Epidermal melanocyte (primary cell): ENCODE results near the gene PRKCE.

Experiments used
- DNase-seq: peaks from one replicate; pipeline ENCODE4 v3.0.0; 2011; ENCODE audit warnings: low spot score; ENCODE audit not compliant: insufficient read length

PRKCE gene

DNA sequence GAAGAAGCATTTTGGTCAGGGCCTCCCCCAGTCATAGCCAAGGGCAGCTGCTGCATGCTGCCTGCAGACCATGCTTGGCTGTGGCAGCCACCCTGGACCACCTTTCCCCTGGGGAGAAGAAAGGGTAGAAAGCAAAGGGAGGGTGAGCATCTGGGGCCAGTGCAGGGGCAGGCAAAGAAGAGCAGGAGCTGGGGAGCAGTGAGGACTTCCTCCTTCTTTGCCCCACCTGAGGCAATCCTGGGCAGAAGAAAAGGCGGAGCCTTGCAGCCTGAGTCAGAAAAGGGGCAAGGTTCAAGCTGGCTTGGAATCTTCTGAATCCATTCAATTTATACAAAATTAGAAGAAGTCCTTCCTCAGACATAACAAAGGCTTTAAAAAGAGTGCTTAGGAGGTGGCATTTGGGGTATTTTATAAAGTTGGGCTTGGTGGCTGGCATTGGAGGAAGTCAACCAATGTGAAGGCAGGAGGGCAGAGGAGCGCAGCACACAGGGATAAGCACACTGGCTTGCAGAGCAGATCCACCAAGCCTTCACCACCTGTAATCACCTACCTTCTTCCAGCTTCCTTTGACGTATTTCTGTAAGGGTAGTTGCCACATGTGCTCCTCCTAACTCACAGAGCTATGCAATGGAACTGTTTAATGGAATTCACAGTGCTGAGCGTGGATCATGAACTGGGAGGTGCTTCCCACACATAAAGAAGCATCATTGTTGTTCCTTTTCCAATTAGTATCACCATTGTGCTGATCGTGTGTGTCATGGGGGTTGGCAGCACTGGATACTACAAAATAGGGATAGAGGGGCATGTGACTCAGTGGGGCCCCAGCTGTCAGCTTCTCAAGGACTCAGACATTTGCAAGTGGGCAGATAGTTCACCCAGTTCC lies 491.3 kb downstream of the PRKCE start:
- DNase-seq, result no peak

DNA sequence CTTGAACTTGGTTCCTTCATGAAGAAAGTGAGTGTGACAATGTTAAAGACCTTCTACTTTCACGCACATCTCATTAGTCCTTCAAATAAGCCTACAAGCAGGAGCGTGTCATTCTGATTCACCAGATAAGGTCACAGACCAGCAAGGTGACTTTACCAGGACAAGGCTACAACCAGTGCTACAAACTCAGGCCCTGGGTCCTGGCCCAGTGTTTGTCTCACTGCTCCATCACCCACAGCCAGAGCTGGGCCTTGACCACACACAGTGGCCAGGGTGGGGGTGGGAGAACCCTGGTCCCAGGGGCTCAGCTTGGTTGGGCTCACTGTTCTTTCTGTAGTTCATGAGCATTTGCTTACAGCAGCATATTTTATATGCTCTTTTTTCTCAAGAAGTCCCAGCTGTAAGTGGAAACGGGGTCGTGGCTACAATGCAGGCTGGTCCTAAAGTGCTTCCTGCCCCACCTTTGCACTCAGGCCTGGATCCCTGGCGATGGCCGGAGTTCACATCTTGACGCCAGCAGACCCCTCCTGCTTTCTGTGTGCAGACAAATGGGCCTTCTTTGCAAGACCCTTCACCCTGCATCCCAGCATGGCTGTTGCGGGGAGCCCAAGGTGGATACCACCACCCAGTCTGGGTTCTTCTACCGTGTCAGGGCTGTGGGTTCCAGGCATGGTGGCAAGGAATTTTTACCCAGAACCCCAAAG lies 492.1 kb downstream of the PRKCE start:
- DNase-seq, result no peak

DNA sequence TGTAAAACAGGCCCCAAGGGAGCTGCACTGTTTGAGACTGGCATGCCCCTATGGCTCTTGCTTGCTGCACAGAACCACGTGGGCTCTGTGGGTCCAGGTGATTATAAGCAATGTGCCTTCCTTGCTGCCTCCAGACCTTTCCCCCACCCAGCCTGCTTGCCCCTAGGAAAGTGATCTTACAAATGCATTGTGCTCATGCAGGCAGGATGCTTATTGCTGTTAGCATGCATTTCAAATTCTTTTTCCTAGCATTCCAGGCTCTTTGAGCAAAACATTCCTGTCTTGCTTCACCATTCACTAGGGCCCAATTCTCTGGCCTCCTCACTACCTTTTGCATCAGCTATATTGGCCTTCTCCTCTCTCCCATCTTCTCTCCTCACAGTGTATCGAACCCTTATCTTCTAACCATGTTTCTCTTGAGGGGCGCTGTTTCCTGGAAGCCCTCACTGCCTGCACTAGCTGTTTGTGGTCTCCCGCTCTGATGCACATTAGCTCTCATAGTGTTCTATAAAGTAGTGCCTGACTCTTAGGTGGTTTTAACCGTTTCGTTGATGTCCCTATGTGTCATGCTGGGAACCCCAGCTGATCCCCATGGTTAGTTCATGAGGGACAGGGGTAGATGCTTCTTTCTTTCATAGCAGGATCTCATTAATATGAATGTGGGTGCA lies 492.8 kb downstream of the PRKCE start:
- no peak for DNase-seq

DNA sequence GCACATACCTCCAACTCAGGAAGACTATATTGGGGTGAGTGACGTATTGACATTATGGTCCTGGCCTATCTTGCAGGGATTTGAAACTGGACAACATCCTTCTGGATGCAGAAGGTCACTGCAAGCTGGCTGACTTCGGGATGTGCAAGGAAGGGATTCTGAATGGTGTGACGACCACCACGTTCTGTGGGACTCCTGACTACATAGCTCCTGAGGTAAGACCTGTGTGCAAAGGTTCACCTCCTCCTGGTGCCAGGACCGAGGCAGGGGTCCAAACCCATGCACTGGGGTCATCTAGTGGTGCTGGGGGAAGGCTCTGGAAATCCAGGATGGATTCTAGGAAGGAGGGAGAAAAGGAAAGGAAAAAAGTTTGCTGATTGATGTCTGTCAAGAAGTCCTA lies 493.5 kb downstream of the PRKCE start:
- no peak for DNase-seq

DNA sequence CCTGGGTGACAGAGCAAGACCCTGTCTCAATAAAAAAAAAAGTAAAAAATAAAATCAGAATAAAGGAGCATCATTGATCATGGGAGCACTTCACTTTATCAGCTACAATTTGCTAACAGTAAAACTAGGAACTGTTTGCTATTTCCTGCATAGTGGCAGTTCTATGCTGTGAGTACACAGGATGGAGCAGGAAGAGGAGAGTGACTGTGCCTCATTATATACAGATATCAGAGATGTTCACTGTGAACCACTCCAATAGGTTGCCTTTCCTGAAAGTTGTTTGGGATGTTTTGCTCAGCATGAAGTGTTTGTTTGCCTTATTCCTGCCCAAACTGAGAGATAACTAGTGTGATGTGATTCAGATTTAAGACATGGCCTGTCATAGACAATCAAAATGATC lies 494.4 kb downstream of the PRKCE start:
- no peak for DNase-seq

DNA sequence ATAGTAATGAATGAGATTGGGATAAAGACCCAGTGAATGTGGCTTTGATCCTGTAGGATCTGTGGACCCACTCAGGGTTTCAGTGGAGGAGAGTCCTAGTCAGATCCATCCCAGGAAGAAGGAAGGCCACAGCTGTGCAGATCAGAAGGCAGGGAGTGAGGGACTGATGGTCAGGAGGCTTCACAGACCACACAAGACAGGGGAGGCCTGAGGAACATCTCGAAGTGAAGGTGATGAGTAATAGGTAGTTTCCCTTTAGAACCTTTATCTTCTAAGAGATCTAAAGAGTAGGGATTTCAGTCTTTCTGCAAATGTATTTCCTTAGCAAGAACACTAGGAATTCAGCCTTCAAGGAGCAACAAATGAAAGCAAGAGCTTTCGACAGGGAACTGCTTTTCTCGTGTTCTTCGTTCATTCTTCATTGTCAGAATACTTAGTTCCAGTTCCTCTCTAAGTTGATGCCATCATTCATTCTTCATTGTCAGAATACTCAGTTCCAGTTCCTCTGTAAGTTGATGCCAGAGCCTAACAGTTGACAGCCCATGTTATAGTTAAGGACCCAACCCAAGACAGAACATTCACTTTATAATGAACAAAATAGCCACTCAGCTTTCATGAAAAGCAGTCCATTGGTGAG lies 495.5 kb downstream of the PRKCE start:
- DNase-seq, result no peak

DNA sequence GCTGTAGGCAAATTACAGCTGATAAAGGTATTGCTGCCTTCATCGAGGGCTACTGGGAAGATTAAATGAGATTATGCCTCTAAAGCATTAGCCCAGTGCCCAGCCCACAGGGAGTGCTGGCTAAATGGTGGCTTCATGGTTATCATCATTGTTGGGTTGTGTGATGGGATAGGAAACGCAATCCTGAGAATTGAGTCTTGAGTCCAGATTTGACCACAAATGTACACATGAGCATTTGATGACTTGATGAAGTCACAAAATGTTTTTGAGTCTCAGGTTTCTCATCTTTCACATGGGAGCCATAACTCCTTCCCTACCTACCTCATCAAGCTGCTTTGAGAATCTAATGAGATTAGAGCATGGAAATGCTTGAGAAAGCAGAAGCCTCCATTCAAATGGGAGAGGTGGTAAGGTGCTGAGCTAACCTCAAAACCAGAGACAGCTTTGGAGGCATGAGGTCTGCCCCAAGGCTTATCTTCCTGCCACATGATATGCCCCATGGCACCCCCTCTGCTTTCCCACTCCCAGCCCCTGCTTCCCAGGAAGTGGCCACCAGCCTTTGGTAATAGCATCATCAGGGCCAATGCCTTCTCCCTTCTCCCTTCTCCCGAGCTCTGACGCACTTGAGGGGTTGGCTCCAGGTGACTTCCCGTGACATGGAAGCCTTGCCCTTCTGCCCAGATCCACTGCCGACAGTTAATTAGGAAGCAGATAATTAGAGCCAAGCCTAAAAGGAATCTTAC lies 496.3 kb downstream of the PRKCE start:
- no peak for DNase-seq

DNA sequence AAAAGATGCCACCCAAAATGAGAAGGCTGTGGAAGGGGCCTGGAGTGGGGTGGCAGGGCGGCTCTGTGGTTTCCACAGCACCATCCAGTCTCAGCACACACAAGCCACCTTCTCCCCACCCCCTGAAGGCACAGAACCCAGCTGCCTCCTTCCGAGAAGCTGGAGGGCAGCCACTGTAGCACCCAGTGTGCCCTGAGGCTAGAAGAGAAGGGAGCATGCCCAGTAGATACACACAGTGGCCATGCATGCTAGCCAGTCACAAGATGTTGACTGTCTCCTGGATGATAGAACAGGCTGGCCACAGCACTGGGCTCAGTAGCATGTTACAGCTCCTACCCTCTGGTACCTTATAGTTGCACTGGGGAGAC lies 496.9 kb downstream of the PRKCE start:
- DNase-seq, result no peak

DNA sequence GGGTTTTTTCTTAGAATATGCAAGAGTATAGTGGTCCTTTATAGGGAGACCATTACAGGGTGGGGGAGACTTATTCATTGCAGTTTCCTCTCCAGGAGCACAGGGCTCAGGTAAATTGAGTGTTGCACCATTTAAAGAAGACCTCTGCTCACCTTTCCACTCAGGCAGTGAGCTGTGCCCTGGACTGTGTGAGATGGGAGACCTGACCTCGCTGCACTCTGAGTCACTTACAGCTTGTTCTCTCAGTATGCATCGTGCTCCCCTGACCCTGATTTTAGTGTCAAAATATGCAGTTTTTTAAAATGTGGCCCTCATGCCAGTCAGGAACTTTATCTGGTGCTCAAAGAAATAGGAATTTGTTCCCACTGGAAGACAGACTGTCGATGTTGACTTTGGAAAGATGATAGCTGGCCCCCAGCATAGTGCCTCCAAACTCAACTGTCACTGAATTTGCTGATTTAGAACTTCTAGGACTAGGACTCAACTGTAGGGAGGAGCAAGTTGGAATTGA lies 499.0 kb downstream of the PRKCE start:
- DNase-seq, result no peak

DNA sequence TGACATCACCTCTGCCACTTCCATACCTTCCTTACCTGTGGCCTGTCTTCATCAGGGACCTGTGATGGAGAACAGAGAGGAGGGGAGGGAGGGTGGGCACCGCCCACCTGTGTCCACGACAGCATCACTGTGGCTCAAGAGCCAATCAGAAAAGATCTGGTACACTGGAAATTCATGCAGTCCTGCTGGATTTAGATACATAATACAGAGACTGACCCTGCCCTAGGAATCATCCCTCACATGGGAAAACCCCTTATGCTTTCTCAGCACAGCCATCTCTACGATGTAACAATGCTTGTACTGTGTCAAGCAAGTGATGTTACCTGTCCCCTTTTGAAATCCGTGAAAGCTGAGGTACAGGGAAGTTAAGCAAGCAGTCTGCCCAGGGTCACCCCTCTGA lies 500.1 kb downstream of the PRKCE start:
- DNase-seq, result no peak

DNA sequence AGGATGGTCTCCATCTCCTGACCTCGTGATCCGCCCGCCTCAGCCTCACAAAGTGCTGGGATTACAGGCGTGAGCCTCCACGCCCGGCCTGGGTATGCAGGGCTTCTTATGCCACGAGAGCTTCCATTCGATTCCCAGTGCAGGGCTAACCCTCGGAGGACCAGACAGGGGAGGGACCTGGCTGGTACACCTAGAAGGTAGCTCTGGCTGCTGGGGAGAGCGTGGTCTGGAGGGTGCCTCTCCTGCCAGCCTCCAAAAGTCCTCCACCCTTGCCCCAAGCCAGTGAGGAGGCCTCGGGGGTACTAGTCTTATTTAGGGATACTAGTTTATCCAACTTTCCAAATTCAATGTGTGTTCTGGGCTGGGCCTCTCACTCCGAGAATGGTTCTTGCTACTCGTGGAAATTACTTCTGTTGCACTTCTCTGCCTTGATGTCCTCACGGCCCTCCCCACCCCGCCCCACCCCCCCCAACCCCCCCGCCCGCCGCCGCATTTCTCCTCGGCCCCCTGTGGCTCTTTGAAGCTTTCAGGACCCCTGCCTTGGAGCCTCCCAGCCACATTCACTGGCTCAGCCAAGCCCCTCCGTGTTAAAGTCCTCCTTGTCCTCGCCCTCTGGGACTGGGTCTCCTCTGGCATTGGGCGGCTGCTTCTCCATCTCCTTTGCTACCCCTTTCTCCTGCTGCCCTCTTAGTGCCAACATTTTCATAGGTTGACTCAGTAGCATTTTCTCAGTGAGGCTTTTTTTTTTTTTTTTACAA lies 502.7 kb downstream of the PRKCE start:
- no peak for DNase-seq

DNA sequence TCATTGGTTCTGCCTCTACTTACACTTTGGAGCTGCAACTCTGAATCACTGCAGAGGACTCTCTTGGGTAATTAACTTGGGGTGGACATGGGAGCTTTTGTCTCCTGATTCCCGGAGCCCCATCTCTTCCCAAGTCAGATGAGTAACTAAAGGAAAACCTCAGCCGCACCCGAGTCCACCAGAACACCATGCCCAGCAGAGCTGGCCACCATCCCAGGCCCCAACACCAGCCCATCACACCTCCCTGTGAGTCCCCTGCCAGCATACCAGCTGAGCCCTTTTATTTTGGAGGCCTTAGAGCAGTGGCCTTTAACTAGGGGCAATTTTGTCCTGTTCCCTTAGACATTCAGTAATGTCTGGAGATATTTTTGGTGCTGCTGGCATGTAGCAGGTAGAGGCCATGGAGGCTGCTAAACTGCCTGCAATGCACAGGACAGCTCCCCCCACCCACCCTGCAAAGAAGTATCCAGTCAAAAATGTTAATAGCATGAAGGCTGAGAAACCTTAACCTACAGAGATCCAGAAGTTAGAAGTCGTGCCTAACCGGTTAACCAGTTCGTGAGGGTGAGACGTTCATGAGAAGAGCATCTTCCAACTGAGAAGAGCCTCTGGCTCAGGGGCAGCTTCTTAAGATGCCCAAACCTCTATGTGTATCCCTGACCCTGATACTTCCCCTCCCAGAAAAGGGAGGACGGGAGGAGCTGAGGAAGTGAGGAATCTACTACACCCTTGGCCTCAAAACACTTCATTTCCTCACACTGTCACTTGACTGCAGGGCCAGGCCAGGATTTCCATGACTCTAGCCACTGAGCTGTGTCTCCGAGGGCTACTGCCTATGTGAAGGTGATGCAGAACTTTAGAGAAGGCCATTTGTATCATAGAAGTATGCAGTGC lies 505.8 kb downstream of the PRKCE start:
- no peak for DNase-seq

DNA sequence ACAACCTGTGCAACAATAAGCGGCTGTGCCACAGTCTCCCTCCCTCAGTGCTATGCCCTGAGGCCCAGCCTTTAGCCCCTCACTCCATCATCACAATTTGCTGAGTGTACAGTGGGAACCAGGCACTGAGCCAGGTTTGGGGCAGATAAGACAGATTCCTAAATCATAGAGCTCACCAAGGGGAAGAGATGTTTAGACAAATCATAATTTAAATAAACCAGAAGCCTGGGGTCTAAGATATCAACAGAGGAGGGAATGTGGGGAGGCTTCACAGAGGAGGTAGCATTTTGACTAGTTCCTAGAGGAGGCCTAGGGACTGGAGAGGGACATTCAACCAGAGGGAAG lies 506.5 kb downstream of the PRKCE start:
- DNase-seq, result no peak

DNA sequence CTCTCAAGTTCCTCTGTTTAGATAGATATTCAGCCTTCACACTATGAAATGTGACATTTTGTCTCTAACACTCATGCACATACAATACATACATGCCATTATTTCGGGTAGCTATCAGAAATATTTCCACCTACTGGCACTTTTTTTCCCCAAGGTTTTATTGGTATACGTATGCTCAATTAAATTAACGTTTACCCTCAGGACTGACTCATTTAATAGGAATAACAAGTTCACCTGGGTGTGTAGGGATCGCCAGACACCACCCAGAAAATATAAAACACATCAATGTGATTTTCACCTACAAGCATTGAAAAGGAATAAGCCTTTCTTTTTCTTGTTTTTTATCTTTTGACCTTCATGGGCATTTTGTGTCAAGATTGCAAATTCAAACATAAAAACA lies 507.2 kb downstream of the PRKCE start:
- DNase-seq, result no peak

DNA sequence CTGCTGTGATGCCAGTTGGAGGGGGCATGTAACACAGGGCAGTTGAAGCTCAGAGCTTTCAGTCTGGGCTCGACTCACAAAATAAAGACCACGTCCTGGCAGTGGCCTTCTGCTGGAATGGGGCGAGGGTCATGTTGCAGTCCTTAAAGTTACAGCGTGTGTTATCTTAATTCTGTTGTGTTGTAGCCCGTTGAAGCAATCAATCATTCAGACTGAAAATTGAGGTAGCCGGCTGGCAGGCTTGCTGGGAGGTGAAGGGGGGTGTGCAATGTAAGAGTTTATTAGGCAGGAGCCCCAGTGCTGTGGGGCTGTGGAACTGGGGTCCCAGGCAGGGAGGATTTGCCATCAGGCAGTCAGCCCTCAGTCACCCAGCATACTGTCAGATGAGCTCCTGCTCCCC lies 508.9 kb downstream of the PRKCE start:
- no peak for DNase-seq

DNA sequence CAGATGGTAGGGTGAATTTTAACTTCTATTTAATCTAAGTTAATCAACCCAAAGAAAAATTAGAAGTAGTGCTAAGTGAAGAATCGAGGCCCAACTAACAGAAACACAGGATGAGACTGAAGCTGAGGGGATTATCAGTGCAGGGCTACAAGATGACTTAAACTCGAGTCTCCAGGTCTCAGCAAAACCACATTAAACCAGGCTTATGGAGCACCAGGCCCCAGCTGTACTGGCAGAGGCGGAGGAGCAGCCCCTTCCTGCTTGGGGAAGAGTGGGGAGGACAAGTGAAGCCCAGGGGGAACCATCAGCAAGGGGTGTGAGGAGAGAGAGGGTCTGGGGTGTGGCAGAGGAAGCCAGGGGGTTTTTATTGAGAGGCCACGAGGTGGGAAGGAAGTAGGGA lies 509.8 kb downstream of the PRKCE start:
- DNase-seq, result no peak

DNA sequence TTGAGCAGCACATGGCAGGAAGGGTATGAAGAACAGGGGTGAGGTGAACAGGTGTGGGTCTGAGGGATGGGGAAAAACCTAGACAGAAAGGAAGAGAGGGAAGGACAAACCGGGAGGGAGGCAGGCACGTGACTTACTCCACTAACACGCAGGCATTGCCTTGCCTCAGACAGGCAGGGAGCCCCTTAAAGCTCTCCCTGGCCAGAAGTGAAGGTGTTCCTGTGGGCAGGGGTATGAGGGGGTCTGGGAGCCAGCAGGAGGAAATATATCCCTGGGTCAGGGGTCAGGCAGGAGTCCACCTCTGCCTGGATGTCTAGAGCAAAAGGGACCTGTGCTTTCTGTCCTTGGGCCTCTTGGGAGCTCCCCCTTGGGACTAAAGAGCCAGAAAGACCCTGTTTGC lies 510.4 kb downstream of the PRKCE start:
- DNase-seq, result no peak

DNA sequence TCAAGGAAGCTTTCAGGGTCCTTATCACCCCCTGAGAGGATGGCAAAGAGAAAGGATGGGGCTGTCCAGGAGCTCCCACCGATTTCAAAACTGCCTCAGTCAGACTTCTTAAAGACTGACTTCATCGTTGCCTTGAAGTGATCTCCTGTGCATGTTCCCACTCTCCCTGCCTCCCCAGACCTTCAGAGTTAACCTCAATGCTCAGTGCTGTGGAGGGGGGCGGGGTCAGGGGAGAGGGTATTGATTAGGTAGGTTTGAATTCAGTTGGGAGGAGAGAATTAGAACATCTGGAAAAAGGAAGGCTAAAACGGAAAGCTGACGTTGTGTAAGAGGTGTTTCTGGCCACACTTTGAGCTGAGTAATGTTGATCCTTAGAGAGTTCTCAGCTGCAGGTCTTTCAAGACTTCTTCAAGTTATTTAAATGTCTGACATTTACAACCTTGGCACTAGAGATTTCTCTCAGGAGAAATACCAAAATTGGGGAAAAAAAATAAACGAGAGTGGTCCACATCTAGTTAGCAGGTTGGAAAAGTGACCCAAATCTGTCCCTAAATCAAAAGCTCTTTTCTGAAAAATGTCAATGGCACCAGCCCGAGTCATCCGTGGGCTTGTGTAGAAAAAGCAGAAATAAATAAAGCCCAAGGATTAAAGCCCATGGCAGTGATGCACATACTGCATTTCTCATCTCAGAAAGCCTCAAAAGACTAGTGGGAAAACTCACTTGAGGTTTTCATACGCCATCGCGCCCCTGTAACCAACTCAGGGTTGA lies 511.0 kb downstream of the PRKCE start:
- DNase-seq, result no peak

DNA sequence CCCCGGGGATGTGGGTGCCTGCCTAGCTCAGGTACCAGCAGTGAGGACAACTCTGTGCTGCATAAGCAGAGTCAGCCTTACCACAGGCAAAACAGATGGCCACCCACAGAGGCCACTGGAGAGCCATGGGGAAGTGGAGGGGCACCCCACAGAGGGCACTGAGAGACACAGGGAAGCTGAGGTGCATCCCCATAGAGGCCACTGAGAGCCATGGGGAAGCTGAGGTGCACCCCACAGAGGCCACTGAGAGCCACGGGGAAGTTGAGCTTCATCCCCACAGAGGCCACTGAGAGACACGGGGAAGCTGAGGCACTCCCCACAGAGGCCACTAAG lies 511.6 kb downstream of the PRKCE start:
- no peak for DNase-seq
